RWPE1 (cell line): ENCODE measurements around the gene THOC5.

Experiments used
- CTCF ChIA-PET: fragments of 350-600 bp; sonication (Branson Sonifier 250); formaldehyde crosslinking; extraction: SDS; loops from one replicate; lab custom pipeline; 2021; lab: Yijun Ruan, JAX
- POLR2A ChIA-PET: fragments of 400-600 bp; formaldehyde crosslinking; extraction: SDS; loops from one replicate; lab custom pipeline; 2020; ENCODE audit warnings: antibody characterized with exemption; ENCODE audit not compliant: low non-redundant PET; lab: Yijun Ruan, JAX
- DNase-seq: peaks from one replicate; pipeline ENCODE4 v3.0.0; 2012; ENCODE audit warnings: low spot score
- H3K27ac ChIP-seq: fragments of 450-650 bp; 2 replicates; pipeline ENCODE4 v1.5.1; 2017
- TF ChIP-seq, protein P1 (sequence below): fragments of 450-650 bp; conservative IDR thresholded peaks from 2 replicates; pipeline ENCODE4 v1.5.1; 2017; ENCODE audit warnings: low read depth, mild to moderate bottlenecking

Gene THOC5

DNA sequence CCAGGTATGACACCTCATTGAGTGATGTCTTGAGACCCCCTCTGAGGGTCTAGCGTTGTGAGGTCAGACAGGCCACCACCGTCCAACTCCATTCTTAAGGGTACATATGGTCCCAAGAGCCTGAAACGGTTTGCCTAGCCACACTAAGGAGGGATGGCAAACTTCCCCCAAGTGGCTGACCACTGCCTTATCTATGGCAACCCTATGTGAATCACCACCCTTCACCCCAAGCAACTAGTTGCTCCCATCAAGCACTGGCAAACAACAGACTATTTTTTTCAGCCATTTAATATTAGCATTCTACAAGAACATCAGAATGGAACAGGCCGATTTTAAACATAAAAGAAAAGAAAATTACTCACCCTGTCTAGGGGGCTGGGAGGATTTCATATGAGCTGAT lies 22.8 kb downstream of the THOC5 start:
- ChIA-PET CTCF (interaction anchor here (0.6 kb wide), 1 partner anchor 7 kb away, joined by 3 read pairs; no protein-coding TSS in a partner anchor), POLR2A (no interaction called here)
- no peak overlapping the region for H3K27ac ChIP-seq
- TF ChIP-seq, protein P1, sequence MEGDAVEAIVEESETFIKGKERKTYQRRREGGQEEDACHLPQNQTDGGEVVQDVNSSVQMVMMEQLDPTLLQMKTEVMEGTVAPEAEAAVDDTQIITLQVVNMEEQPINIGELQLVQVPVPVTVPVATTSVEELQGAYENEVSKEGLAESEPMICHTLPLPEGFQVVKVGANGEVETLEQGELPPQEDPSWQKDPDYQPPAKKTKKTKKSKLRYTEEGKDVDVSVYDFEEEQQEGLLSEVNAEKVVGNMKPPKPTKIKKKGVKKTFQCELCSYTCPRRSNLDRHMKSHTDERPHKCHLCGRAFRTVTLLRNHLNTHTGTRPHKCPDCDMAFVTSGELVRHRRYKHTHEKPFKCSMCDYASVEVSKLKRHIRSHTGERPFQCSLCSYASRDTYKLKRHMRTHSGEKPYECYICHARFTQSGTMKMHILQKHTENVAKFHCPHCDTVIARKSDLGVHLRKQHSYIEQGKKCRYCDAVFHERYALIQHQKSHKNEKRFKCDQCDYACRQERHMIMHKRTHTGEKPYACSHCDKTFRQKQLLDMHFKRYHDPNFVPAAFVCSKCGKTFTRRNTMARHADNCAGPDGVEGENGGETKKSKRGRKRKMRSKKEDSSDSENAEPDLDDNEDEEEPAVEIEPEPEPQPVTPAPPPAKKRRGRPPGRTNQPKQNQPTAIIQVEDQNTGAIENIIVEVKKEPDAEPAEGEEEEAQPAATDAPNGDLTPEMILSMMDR = no peak
- no peak for DNase-seq

DNA sequence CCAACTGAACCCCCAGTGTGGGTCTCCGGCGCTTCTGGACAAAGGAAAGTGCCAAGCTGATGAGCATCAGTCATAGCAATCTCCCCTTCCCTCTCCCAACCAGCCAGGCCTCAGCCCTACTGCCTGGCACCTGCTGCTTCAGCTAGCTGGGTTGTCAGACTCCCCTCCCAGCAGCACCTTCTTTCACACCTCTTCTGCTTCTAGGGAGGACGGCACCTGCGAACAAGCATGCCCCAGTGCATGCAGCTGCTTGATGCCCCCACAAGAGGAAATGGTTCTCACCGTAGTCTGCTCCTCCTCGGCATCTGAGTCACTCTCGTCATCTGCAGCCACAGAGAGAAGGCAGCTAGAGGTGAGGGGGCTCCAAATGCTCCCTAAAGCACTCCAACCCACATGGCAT lies 25.4 kb downstream of the THOC5 start:
- no peak overlapping the region for H3K27ac ChIP-seq
- POLR2A ChIA-PET = no interaction called here
- CTCF ChIA-PET = no interaction called here

DNA sequence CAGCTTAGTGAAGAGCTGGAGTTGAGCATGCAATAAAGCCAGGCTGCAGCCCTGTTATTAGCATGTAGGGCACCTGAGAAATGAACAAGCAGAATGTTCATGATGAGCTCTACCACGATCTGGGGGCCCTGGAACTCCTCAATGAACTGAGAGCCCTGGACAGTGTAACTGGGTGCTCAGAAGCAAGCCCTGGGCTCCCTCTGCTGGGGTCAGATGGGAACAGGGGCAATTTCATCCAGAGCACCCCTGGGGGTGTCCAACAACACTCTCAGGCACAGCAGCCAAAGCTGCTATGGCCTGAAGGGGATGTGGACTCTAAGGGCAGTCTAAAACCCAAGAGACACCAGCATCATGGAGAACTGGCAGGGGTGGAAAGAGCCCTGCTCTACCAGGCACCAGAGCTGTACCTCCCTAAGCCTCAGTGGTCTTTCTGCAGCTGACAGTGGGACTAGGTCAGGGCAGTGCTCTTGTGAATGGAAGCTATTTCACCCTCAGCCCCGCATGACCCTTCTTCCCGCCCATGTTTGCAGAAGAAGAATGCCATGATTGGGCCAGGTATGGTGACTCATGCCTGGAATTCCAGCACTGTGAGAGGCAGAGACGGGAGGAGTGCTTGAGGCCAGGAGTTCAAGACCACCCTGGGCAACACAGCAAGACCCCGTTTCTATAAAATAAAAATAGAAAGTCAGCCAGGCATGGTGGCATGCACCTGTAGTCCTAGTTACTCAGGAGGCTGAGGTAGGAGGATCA lies 28.9 kb downstream of the THOC5 start:
- DNase-seq = peak; percentile 12
- CTCF ChIA-PET = interaction anchor here (0.5 to 0.9 kb wide), 2 partner anchors 27 to 95 kb away, joined by 4 to 5 read pairs; no protein-coding TSS in a partner anchor
- H3K27ac ChIP-seq = no peak overlapping the region
- TF ChIP-seq, protein P1 = no peak
- POLR2A ChIA-PET = no interaction called here

More for the DNA sequence above, 25.4 kb downstream of the THOC5 start:
- no peak for DNase-seq
- TF ChIP-seq, protein P1 = no peak

DNA sequence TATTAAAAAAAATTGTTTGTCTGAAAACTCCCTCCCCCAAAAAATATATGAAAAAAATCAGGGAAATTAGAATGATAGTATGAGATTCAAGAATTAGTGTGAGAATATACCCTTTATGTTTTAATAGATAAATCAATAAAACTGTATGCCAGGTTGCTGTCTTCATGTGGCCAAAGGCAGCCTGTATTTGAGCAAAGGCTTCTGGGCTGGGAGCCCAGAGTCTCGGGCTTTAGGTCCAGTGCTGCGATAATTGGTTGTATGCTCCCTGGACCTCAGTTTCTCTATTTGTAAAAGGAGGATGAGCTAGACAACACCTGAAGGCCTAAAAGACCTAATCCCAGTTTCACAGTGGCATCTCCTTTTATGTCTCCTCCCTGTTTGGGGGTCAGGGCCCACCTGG lies 29.8 kb downstream of the THOC5 start:
- no peak overlapping the region for H3K27ac ChIP-seq
- no peak for DNase-seq
- TF ChIP-seq, protein P1 = no peak
- CTCF ChIA-PET = no interaction called here
- POLR2A ChIA-PET = no interaction called here

DNA sequence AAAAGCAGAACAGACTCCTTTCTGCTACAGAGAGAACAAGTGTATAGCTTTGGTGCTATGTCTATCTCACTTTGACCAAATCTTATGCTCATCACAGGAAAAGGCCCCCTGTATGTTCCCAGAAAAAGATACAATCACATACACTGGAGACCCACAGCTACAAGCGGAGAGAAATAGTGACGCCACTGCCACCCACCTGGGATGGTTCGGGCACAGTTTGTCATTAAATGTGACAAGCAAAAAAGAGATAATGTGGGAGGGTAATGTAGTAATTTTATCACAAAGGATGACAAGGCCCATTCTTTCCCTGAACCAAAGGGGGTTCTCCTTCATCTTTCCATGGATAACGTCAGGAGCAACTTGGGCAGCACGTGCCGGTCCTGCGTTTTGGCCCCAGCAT lies 32.0 kb downstream of the THOC5 start:
- CTCF ChIA-PET = no interaction called here
- DNase-seq = no peak
- TF ChIP-seq, protein P1 = no peak
- H3K27ac ChIP-seq = no peak overlapping the region
- POLR2A ChIA-PET = no interaction called here

DNA sequence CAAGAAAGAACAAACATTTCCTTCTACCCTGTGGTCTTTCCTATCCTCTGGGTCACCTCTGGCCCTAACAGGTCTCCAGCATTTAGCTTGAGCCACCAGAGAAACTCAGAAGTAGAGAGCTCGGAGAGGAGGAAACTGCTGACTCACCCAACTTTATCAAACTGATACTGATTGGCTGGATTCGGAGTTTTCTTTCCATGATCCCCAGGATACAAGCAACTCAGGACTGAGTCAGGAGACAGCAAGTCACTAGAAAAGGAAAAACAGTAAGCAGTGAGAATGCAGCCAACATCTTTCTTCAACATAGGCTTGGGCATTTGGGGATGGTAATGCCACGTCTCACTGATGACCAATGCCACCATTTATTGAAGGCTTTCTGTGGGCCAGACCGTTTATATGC lies 32.7 kb downstream of the THOC5 start:
- ChIA-PET POLR2A (no interaction called here), CTCF (no interaction called here)
- no peak for DNase-seq
- TF ChIP-seq, protein P1 = no peak
- no peak overlapping the region for H3K27ac ChIP-seq
